ENCODE data around the gene ACOT7.
"Not testable (repeated sequence)": the region's sequence is repeated elsewhere in the genome, so short reads cannot be mapped to it uniquely, and the experiment has no call there.

Gene ACOT7

DNA sequence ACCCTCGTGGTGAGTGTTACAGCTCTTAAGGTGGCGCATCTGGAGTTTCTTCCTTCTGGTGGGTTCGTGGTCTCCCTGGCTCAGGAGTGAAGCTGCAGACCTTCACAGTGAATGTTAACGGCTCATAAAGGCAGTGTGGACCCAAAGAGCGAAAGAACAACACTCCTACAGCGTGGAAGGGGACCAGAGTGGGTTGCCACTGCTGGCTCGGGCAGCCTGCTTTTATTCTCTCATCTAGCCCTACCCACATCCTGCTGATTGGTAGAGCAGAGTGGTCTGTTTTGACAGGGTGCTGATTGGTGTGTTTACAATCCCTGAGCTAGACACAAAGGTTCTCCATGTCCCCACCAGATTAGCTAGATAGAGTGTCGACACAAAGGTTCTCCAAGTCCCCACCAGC is 1.6 kb upstream of the ACOT7 start:
- not testable (repeated sequence) for DNase-seq

- DNase-seq = no peak
Observed at GRCh38 chr1:6392809-6393399, 663 bp downstream of the ACOT7 start.

DNA sequence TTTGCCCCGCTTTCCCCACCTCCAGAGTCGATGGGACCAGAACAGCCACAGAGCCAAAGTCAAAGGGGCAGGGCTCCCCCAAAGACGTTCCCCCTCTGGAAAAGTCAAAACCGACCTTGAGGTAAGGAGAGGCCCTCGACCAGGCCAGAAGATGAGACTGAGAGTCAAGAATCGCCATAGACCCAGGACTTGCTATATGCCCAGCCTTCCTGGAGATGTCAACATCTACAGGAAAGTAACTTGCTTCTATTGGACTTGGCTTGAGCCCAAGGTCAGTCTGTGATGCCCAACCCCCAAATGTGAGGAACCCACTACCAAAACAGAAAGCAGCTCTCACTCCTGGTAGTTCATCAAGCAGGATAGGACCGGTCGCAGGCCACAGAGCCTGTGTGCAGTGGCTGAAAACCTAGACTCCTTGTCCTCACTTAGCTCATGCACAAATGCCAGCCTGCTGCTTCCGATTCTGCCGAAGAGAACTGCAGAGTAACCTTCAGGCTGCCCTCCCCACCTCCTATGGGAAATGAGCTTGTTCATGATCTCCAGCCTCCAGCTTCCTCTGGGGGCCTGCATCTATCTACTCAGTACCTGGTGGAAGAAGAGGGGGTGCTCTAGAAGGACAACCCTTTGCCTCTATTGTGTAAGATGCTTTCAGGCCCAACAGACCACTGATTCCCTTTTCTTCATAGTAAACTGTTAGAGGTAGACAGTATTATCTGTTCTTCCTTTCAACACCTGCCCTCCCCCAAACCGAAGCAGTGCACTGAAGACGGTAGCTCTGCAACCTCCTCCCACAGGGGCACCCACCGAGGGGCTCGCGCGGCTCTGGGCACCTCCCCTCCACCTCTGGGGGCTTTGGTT is 1.4 kb downstream of the ACOT7 start:
- DNase-seq = peak; percentile 20

DNA sequence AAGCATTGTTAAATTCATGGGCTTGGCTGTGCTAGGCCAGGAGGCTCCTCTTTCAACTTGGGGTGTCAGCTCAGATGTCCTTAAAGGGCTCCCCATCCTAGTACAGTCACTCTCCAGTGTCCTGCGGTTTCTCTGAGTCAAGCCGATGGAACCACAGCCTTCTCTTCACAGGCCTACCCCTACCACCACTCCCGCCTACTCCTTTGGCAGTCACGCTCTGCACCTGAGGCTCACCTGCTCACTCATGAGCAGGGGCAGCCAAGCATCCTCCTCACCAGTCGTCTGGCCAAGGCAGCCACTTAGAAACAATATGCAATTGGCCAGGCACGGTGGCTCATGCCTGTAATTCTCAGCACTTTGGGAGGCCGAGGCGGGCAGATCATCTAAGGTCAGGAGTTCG is 3.6 kb downstream of the ACOT7 start:
- DNase-seq = no peak

GRCh38 chr1:6386371-6386949 is 7.1 kb downstream of the ACOT7 start:
- no peak for DNase-seq

DNA sequence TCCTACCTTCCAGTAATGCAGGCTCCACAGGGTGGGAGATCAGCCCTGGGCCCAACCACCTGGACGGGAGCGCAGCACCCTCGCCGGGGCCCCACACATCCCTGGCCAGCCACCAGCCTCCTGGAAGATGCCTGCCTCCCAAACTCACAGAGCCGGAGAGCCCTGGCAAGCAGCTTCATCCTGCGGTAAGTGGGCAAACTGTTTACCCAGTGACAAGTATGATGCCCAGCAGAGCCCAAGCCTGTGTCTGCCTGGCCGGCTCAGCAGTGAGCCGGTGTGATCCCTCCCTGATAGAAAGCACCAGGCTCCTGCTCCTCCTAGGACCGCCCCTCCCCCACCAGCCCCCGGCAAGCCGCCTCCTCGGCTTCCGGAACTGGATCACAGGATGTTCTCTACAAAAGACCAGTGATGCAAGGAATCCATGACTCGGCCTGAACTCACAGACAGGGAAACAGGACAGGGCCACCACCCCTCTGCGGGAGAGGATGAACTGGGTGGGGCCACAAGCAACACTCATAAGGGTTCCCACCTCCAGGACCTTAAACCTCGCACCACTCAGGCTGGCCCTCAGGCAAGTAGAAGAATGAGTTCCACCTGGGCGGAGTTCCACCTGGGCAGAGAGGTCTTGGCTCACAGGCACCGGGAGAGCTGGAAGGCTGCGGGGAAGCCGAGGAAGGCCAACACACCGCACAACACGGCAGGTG is 7.9 kb downstream of the ACOT7 start:
- DNase-seq = no peak

DNA sequence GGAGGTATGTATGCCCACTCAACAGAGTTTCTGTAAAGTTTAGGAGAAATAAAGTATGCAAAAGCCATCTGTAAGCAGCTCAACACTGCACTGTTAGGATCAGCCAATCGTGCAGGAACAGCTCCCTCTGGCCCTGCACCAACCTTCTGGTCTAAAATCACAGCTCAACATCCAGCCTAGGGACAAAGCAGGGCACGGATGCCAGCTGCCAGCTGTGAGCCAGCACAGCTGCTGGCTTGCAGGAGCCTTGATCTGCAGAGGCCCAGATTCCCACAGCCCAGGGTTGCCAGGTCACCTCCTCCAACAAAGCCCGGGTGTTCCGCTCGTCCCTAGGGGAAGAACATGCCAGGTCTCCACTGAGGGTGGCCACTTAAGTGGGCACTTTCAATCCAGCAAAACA is 8.6 kb downstream of the ACOT7 start:
- no peak for DNase-seq

- no peak for DNase-seq
Observed at GRCh38 chr1:6384135-6384534, 9.4 kb downstream of the ACOT7 start.

- DNase-seq = no peak
Observed at GRCh38 chr1:6380037-6380436, 13.5 kb downstream of the ACOT7 start.

DNA sequence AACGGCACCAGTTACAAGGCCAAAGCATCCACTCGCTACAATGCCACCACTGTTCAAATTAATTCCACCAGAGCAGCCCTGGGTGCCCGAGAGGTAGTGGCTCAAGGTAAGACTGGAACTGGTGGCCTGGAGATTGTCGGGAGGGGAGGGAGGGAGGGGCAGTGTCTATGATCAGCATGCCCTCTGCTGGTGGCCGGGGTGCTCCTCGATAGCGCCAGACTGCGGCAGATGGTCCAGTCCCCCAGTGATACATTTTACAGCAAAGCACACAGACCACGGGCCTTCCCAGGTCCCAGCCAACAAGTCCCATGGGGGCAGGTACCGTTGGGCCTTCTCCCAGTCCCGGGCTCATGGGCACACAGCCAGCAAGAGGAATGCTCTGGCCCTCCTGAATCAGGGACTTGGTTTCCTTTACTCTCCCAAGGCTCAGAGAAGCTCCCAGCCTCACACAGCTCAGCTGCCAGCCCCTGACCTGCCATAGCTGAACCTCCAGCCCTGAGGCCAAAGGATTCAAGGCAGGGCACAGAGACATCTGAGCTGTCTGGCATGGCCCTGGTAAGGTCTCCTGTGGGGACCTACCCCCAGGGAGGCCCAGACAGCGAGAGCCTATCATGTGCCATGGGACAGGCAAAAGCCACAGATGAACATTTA is 15.3 kb downstream of the ACOT7 start:
- no peak for DNase-seq

- DNase-seq = no peak
Observed at GRCh38 chr1:6373961-6374720, 19.4 kb downstream of the ACOT7 start.

- not testable (repeated sequence) for DNase-seq
Observed at GRCh38 chr1:6372236-6372635, 21.3 kb downstream of the ACOT7 start.

GRCh38 chr1:6370006-6370405 is 23.6 kb downstream of the ACOT7 start:
- no peak for DNase-seq

GRCh38 chr1:6367381-6368012 is 26.1 kb downstream of the ACOT7 start:
- DNase-seq = no peak

DNA sequence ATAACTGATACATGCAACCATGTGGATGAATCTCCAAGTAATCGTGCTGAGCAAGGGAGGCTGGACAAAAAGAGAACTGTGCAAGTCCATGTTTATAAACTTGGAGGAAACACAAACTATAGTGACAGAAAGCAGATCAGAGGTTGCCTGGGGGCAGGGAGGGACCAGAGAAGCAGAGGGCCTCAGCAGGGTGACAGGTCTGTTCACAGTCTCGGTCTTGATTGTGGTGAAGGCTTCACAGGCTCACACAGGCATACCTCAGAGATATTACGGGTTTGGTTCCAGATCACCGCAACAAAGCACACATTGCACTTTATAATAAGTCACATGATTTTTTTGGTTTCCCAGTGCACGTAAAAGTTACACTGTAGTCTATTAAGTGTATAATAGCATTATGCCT is 28.5 kb downstream of the ACOT7 start:
- no peak for DNase-seq

- not testable (repeated sequence) for DNase-seq
Observed at GRCh38 chr1:6363085-6363884, 30.3 kb downstream of the ACOT7 start.

DNA sequence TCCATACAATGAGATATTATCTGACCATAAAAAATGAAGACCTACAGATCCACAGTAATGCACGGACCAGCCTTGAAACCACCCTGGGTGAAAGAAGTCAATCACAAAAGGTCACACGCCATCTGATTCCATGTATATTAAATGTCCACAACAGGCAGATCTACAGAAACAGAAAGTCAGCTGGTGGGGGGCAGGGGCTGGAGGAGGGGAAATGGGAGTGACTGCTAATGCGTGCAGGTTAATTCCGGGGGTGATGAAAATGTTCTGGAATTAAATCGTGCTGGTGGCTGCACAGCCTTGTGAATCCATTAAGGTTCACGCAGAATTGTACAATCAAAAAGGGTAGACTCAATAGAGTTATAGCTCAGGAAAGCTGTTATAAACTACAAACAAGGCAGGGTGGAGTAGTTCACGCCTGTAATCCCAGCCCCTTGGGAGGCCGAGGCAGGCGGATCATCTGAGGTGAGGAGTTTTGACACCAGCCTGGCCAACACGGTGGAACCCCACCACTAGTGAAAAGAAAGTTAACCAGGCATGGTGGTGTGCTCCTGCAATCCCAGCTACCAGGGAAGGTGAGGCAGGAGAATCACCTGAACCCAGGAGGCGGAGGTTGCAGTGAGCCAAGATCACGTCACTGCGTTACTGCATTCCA is 32.3 kb downstream of the ACOT7 start:
- no peak for DNase-seq

DNA sequence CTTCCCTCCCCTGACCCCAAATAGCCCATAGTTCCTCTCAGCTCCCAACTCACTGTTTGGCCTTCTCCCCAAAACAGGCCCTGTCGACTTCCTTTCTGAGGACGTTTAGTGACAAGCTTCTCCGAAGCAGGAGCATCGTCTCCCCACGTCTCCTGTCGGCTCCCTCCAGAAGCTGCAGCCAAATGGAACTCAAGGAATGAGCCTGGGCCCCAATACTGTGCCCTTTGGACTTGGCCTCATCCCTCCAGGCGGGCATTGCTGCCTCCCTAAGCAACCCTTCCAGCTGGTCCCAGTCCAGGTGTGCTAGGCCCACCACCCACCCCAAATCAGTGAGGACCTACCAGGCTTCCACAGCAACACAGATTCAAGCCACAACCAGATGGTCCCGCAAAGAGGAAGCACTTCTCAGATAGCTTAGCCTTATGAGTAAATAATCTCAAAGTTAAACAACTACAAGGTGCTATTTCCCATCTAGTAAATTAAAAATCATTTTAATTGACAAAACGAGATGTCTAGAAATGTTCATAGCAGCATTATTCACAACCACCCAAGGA is 33.0 kb downstream of the ACOT7 start:
- DNase-seq = no peak

DNA sequence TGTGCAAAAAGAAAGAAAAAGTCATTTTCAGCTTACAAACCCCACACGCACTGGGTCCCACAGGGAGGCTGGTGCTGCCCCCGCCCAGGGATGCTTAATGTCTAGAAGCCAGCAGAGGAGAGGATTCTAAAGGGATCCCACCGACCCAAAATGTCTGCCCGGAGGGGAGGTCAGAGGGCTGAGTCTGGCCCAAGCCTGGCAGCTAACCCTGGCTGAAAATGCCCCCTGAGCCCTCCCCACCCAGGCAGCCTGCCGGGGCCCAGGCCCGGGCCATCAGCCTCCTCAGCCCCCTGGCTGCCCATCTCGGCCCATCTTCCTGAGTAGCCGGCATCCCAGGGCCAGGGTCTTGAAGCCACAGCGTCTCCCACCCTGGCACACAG is 33.5 kb downstream of the ACOT7 start:
- DNase-seq = no peak

All from GDM1 (cell line).